Endothelial cell of hepatic sinusoid (primary cell): ENCODE data around the gene CDYL.
"Not testable (repeated sequence)": the region's sequence is repeated elsewhere in the genome, so short reads cannot be mapped to it uniquely, and the experiment has no call there.

Experiments used
- in situ Hi-C: cut with HindIII; loops from 2 replicates; pipeline ENCODE4 v1.10.0; 2017; ENCODE audit warnings: low sequenced_read_pairs

Gene CDYL

GRCh38 chr6:4979426-4979825 is 203.2 kb downstream of the CDYL start:
- in situ Hi-C loops = no loop called here

DNA sequence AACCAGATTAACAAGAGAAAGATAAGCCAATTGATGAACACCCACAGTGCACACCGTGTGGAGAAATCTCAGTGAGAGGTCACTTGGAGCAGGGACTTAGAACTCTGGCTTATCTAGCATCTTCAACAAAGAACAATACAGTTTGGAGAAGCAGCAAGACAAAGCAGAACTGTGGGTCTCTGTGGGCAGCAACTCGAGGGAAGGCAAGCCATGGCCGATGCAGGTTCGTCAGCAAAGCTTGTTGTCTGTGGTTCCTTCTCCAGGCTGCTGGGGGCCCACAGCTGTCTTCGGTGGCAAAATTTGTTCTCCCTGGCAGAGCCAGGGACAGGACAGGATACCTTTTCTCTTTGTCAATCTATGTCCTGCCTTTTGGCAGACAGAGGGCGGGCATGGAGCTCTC is 205.6 kb downstream of the CDYL start:
- in situ Hi-C loops = no loop called here

GRCh38 chr6:4983322-4983721 is 207.1 kb downstream of the CDYL start:
- in situ Hi-C loops = no loop called here

GRCh38 chr6:4986999-4987398 is 210.8 kb downstream of the CDYL start:
- in situ Hi-C loops = no loop called here

GRCh38 chr6:4987432-4987831 is 211.2 kb downstream of the CDYL start:
- in situ Hi-C loops = no loop called here

DNA sequence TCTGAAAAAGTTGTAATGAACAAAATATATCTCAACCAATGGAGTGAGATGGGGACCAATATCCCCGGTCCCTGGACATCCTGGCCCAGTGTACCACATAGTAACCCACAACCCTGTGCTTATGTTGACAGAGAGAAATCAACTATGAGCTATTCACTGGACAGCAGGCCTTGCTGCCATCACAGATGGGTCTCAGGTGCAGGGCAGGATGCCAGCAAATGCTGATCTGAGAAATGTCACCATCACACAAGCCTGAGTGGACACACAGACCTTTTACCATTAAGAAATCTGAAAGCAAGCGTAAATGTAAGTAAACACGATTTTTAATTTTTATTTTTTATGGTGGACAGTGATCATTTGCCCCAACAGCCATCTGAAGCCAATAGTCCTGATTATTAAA is 218.5 kb downstream of the CDYL start:
- in situ Hi-C loops = no loop called here

DNA sequence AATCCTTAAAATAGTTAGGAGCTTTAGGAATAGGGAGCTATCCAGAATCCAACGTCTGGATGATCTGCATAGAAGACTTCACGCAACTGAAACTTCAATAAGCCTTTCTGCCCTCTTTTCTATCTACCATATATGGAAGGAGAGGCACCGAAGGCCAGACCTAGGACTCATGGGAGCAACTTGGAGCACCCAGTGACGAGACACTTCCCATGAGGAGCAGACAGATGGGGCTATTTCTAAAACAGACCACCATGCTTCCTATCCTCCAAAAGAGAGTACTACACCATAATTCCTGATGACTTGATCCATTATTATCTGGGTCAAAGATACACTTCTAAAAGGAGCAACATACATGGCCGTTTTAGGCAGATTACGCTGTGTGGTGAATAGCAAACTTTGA is 221.7 kb downstream of the CDYL start:
- in situ Hi-C loops = no loop called here

GRCh38 chr6:4999586-4999985 is 223.4 kb downstream of the CDYL start:
- in situ Hi-C loops = no loop called here

GRCh38 chr6:5003604-5004372 is 227.6 kb downstream of the CDYL start, which contains the start of gene RPP40:
Gene RPP40, minus strand, starts transcription at chr6:5004037. Its CDS starts 35 bp downstream, at chr6:5004002.
- in situ Hi-C loops = no loop called here

DNA sequence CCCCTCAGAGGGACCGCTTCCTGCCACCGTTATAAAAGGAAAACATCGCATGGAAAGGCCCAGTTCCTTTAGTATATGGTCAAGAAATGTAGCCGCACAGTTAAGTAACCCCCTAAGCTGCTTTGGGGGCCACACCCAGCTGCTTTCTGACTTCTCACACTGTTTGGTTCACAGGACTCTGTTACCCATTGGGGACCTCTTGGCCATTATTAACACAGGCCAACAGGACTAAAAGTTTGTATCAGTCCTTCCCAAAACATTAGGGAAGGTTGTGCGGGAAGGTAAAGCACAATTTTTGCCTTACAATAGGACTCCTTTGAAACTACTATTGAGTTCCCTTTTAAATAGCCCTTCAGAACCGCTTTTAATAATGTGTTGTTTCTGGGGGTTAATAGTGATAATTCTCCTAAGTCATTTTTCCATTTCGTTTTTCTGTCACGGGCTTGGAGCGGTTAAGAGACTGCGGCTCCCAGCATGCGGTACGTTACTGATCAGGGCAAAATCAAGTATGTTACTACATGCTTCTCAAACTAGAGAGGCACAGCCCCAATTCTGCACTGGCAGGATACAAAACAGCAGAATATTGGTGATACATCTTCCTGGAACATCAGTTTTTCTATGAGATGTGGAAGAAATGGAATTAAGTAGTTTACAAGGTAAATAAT is 228.3 kb downstream of the CDYL start:
- in situ Hi-C loops = no loop called here

DNA sequence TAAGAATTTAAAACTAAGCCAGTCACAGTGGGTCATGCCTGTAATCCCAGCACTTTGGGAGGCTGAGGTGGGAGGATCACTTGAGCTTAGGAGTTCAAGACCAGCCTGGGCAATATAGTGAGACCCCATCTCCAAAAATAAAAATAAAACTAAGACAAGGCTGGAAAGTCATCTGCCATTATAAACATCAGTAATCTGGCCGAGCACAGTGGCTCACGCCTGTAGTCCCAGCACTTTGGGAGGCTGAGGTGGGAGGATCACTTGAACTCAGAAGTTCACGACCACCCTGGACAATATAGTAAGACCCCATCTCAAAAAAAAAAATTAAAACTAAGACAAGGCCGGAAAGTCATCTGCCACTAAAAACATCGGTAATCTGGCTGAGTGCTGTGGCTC is 228.8 kb downstream of the CDYL start:
- in situ Hi-C loops = not testable (repeated sequence)
